Measurements from ENCODE around the gene ARID3A. TPM values are rescaled to one million over a fixed set of nuclear protein-coding genes. Genes with fewer than 3 reads are reported as not detected.

Gene ARID3A
- total and polyA plus RNA-seq, 2 of the 13 experiments (the other 11 are each of a cell fraction or from before 2014, with no cell fraction given) = 71.3 to 77.9 TPM

GRCh38 chr19:917323-918151 is 8.3 kb upstream of the ARID3A start, which contains the start of gene KISS1R (continued):
- TF ChIP-seq AKAP8 (CRISPR knock-in tag; IDR thresholded peaks at IDR 0.05) (peak; percentile 85), ZBTB40 (IDR thresholded peaks at IDR 0.05) (no peak), ZBTB40 (CRISPR knock-in tag; IDR thresholded peaks at IDR 0.05) (0 out of 2 replicates have a peak, but pooled peaks have one; percentile 20), ATF1 (CRISPR knock-in tag; IDR thresholded peaks at IDR 0.05) (no peak), GABPA (IDR thresholded peaks at IDR 0.05; ENCODE audit: low read depth, low read length) (no peak), GABPA (CRISPR knock-in tag; IDR thresholded peaks at IDR 0.05; ENCODE audit: low read depth) (no peak), ZNF629 (CRISPR knock-in tag; conservative IDR thresholded peaks at IDR 0.05) (0 out of 2 replicates have a peak, but pooled peaks have one; percentile 24), TEAD3 (CRISPR knock-in tag; optimal IDR thresholded peaks at IDR 0.05; ENCODE audit: borderline replicate concordance) (peak; percentile 38), ZNF44 (CRISPR knock-in tag; IDR thresholded peaks at IDR 0.05) (no peak), ZNF781 (CRISPR knock-in tag; IDR thresholded peaks at IDR 0.05; ENCODE audit: borderline replicate concordance, not compliant biosample characterization) (no peak), ZNF260 (CRISPR knock-in tag; IDR thresholded peaks at IDR 0.05; ENCODE audit: borderline replicate concordance, low read depth) (0 out of 2 replicates have a peak, but pooled peaks have one; percentile 68), ZNF3 (CRISPR knock-in tag; IDR thresholded peaks at IDR 0.05) (no peak), SAFB2 (CRISPR knock-in tag; IDR thresholded peaks at IDR 0.05; ENCODE audit: borderline replicate concordance, low read depth) (peak; percentile 76; the same call in 1 of the 2 replicates), ETS1 (CRISPR knock-in tag; IDR thresholded peaks at IDR 0.05) (peak; percentile 64; the same call in 1 of the 2 replicates)
- TF ChIP-seq, protein P1, sequence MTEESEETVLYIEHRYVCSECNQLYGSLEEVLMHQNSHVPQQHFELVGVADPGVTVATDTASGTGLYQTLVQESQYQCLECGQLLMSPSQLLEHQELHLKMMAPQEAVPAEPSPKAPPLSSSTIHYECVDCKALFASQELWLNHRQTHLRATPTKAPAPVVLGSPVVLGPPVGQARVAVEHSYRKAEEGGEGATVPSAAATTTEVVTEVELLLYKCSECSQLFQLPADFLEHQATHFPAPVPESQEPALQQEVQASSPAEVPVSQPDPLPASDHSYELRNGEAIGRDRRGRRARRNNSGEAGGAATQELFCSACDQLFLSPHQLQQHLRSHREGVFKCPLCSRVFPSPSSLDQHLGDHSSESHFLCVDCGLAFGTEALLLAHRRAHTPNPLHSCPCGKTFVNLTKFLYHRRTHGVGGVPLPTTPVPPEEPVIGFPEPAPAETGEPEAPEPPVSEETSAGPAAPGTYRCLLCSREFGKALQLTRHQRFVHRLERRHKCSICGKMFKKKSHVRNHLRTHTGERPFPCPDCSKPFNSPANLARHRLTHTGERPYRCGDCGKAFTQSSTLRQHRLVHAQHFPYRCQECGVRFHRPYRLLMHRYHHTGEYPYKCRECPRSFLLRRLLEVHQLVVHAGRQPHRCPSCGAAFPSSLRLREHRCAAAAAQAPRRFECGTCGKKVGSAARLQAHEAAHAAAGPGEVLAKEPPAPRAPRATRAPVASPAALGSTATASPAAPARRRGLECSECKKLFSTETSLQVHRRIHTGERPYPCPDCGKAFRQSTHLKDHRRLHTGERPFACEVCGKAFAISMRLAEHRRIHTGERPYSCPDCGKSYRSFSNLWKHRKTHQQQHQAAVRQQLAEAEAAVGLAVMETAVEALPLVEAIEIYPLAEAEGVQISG (CRISPR knock-in tag; IDR thresholded peaks at IDR 0.05) = peak; percentile 69

All from HepG2 (cell line).